Renal pelvis (tissue), 4 donors: Measurements from ENCODE around the gene R3HDM2. TPM values are rescaled to one million over a fixed set of nuclear protein-coding genes. Genes with fewer than 3 reads are reported as not detected.

Experiments
- DNase-seq: peaks from one replicate; pipeline ENCODE4 v3.0.0-alpha.2; 2013
- polyA plus RNA-seq, 3 donors: library from polyadenylated mRNA; unstranded; fragments of 120-200 nt; gene quantifications; one replicate each; pipeline ENCODE4 v1.2.1, GENCODE V29; 2013; ENCODE audit not compliant: insufficient read length in 3 of 3

The R3HDM2 gene
- polyA plus RNA-seq, 3 donors: 58.3 to 97.0 (median 88.7) TPM

DNA sequence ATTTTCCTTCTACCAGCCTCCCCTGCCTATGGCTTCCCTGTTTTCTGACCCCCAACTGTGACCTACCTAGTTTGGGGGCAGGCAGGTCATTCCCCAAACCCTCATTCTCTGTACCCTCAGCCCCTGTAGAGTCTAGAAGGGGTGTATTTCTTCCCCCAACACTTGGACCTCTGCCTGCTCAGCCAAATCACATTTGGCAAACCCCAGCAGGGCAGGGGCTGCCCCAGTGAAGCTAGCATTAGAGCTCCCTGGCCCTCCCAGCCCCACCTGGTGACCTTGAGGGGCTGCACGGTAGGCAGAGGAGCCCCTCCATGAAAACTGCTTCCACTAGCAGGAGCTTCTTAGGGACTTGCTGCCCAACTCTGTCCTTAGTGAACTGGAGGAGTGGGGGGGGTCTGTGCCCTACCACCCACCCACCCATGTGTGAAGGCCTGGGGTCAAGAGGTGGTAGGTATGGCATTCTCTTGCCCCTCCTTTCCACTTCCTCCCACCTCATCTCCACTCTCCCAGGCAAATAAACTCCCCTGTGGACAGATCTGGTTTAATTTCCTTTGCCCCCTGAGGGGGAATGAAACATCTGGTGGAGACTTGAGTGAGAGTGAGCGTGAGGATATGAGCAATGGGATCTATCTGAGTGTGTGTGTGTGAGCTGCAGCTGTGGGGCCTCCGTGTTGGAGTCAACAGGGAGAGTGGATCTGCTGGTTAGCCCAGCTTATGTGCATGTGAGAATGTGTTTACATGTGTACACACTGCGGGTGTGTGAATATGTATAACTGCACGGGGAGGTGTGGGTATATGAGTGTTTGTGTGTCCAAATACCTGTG lies 212.6 kb downstream of the R3HDM2 start:
- DNase-seq: no peak

DNA sequence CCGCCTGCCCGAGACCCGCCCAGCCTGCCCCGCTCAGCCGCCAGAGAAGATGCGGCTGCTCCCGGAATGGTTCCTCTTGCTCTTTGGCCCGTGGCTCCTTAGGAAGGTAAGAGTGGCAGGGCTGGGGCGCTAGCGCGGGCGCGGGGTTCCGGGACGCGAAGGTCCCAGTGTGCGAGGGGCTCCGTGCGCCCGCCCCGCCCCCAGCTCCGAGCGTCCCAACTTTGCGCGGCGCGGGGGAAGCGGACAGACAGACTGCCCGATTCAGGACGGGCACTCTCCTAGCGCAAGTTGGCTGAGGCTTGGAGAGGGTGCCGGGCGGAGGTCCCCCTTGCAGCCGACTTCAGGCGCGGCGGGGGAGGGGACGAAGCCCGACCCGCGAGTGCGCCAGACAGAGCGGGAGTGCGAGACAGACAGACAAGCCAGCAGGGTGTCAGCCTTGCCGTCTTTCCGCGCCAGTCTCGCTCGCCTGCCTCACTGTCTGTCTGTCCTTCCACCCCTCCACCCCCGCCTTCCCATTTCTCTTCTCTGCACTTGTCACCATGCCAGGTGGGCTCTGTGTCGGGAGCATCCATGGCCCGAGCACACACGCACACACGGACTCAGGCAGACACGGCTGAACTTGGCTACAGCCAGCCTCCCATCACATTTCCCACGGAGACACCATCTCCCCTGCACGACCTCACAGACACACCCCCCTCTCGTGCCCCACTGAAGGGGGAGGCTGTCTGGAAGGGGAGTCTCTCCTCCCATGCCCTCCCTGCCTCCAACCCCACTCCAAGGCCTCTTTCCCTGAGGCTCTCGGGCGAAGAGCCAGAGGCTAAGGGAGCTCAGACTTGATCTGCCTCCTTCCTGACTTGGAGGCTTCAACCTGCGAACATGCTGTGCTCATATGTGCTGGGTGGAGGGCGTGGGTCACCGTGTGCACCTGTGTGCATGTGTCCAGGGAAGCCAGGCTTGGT lies 213.6 kb downstream of the R3HDM2 start:
- DNase-seq: no peak

- DNase-seq: no peak
Observed at GRCh38 chr12:57216014-57216911, 214.6 kb downstream of the R3HDM2 start, which contains the start of gene NXPH4. NXPH4 (plus strand) TSS chr12:57216794; CDS start chr12:57216970, 176 bp downstream.

DNA sequence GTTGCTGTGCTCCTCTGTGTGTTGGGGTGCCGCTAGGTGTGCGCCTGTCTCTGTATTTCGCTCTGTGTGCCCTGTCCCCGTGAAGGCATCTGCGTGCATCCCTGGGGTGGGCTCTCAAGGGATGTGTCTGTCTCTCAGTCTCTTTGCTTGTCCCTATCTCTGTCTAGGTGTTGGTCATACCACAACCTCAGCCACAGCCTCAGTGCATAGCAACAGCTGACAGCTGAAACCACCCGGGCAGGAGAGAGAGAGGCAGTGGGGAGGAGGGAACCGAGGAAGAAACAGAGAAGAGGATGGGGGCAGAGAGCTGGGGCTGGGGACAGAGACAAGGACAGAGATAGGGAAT lies 215.2 kb downstream of the R3HDM2 start:
- no peak for DNase-seq

DNA sequence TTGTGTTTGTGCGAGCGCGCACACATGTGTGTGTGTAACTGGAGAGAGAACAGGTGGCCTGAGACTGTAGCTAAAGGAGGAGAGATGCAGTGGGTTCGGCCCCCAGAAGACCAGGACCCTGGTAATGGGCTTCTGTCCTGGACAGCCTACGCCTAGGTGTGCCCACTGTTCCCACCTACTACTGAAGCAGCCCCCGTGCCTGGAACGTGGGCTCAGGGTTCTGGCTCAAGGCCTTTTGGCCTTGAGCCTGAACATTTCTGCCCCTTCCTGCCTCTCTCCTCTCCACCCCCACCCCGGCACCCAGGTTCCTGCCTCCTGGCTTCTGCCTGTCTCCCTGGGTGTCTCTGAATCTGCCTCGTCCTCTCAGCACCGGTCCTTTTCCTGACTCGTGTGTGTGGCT lies 215.8 kb downstream of the R3HDM2 start:
- no peak for DNase-seq

GRCh38 chr12:57214398-57214781 lies 216.5 kb downstream of the R3HDM2 start:
- DNase-seq: no peak

DNA sequence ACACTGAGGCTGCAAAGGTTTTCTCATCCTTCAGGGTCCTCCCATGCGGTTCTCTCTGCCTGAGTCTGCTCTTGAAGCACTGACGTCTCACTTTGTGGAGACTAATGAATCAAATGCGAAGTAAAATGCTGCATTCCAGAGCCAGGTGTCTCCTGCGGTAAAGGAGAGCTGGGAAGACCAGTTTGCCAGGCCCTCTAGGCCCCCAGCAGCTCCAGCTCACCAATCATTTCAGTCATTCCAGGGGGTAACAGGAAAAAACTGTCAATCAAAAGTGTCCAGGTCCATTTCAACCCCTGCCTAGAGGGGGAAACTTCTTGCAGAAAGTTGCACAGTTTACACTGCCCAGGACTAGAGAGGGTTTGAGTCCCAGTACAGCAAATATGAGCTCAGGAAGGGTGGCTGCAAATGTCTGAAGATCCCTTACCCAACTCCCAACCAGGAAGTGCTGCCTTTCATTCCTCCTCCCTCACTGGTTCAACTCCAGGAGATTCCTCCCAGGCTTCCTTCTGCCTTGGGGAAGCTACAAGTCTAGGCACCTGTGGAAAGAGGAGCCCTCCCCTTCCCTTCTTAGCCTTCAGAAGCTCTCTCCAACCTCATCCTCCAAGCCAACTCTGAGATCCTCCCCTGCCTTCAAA lies 217.0 kb downstream of the R3HDM2 start:
- DNase-seq: no peak

GRCh38 chr12:57213058-57213715 lies 217.7 kb downstream of the R3HDM2 start:
- peak; percentile 82 for DNase-seq

GRCh38 chr12:57212701-57213057 lies 218.2 kb downstream of the R3HDM2 start:
- DNase-seq: no peak

- DNase-seq: no peak
Observed at GRCh38 chr12:57211791-57212700, 218.8 kb downstream of the R3HDM2 start.

DNA sequence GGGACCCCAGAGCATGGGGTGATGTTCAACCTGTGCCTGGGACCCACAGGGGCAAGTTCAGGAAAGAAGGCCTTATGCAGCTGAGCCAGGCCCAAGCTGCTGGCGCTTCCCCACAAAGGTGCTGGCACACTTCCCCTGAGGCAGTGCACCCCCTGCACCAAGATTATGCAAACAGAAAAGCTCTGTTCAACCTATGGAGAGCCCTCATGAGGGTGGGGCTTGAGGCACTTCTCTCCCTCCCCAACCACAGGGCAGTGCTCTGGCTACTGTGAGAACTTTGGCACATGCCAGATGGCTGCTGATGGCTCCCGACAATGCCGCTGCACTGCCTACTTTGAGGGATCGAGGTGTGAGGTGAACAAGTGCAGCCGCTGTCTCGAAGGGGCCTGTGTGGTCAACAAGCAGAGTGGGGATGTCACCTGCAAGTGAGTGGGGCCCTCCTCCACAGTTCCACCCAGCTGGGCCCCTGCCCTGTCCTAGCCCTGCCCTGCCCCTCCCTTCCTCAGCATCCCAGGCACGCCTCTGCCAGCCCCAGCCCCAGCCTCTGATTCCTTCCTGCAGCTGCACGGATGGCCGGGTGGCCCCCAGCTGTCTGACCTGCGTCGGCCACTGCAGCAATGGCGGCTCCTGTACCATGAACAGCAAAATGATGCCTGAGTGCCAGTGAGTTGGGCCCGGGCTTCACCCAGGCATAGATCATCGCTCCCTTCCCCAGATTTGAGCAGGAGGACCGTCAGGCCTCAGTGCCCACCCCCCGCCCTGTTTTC lies 219.7 kb downstream of the R3HDM2 start:
- DNase-seq: no peak

DNA sequence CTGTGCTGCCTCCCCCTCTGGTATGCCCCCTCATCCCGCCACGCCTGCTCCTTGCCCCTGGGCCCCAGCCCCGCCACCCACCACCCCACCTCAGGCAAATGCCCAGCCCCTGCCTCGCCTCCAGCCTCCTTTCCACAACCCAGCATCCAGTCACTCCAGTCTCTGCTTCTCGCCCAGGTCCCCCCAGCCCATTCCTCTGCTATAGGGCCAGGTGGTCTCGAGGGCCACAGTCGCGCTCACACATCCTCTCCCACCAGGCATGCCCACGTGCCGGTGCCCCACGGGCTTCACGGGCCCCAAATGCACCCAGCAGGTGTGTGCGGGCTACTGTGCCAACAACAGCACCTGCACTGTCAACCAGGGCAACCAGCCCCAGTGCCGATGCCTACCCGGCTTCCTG lies 220.4 kb downstream of the R3HDM2 start:
- DNase-seq: no peak

DNA sequence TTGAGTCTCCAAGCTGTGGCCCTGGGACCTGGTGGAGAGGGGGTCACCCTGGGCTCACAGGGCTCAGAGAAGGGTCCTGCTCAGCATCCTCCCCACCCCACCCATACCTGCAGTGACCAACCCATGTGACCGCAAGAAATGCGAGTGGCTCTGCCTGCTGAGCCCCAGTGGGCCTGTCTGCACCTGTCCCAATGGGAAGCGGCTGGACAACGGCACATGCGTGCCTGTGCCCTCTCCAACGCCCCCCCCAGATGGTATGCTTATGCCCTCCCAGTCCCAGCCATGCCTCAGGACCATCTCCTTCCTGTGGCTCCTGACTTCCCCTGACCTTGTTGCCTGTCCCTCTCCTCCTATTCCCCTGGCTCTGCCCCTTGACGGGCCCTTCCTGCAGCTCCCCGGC lies 220.9 kb downstream of the R3HDM2 start:
- no peak for DNase-seq

GRCh38 chr12:57208631-57209282 lies 222.1 kb downstream of the R3HDM2 start:
- DNase-seq: no peak

DNA sequence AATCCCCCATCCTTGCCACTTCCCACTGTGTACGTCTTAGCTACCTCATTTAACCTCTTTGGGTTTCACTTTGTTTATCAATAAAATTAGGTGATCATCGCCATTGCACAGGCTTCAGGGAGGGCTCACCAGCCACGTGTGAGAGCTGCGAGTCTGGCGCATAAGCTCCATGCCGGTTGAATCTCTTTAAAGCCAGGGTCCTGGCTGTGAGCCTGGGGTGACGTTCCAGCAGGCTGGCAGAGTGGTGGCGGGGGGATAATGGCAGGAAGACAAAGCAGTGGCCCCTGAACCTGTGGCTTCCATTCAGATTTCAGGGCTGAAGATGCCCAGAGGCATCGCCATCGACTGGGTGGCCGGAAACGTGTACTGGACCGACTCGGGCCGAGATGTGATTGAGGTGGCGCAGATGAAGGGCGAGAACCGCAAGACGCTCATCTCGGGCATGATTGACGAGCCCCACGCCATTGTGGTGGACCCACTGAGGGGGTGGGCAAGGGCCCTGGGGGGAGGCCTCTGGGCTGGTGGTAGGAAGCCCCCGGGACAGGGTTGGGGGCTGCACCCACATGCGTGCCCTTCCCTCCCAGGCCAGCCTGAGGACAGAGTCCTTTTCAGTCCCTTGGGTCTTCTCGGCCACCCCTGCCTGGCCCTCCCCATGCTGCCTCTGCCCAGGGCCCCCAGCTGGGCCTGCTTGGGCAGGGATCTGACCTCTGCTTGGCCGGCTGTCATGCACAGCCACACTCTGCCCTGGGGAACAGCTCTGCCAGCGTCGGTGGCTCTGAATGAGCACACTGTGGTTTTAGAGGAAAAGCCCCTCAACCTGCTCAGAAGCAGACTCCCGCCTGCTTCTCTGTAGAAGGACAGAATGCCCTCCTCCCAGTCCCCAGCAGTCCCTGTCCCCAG lies 222.9 kb downstream of the R3HDM2 start:
- DNase-seq: no peak

DNA sequence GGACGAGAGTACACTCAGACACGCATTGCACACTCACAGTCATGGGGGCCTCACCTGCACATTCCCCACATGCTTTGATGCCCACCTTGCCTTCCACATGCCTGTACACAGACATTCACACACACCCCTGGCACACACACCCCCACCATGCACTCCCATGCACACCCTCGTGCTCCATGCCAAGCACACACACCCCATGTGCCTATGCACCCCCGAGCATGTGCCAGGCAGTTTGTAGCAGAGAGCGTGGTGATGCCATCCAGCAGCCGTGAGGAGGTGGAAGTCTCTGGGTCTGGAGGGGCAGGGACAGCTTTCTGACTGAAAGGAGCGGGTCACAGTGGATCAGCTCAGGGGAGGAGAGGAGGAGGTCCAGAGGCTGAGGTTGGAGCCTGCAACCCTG lies 224.9 kb downstream of the R3HDM2 start:
- DNase-seq: no peak

DNA sequence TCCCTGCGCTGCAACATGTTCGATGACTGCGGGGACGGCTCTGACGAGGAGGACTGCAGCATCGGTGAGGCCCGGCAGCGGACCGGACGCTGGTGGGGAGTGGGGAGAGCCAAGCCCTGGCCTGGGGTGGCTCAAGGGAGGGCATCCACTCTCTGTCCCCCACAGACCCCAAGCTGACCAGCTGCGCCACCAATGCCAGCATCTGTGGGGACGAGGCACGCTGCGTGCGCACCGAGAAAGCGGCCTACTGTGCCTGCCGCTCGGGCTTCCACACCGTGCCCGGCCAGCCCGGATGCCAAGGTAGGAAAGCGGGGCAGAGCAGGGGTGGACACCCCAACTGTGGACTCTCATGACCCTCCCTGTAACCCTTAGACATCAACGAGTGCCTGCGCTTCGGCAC lies 225.7 kb downstream of the R3HDM2 start:
- DNase-seq: no peak
